Fibroblast of skin of scalp (primary cell): Measurements from ENCODE around the gene GALNT9.
"Not testable (repeated sequence)": the region's sequence is repeated elsewhere in the genome, so short reads cannot be mapped to it uniquely, and the experiment has no call there.

ENCODE experiments used
- DNase-seq: peaks from one replicate; pipeline ENCODE4 v3.0.0-alpha.2; 2013

Gene GALNT9

GRCh38 chr12:132311201-132311915 lies 18.0 kb downstream of the GALNT9 start:
- DNase-seq, result no peak

GRCh38 chr12:132310181-132311040 lies 19.0 kb downstream of the GALNT9 start:
- no peak for DNase-seq

GRCh38 chr12:132309596-132310086 lies 19.7 kb downstream of the GALNT9 start:
- no peak for DNase-seq

GRCh38 chr12:132308853-132309595 lies 20.4 kb downstream of the GALNT9 start:
- no peak for DNase-seq

GRCh38 chr12:132307976-132308852 lies 21.2 kb downstream of the GALNT9 start:
- DNase-seq, result no peak

GRCh38 chr12:132306885-132307191 lies 22.6 kb downstream of the GALNT9 start:
- DNase-seq, result no peak

- DNase-seq, result no peak
These were observed 23.2 kb downstream of the GALNT9 start for GRCh38 chr12:132305991-132306884.

GRCh38 chr12:132305560-132305966 lies 23.8 kb downstream of the GALNT9 start:
- DNase-seq, result no peak

- DNase-seq, result not testable (repeated sequence)
These were observed 24.5 kb downstream of the GALNT9 start for GRCh38 chr12:132304866-132305265.

- not testable (repeated sequence) for DNase-seq
These were observed 25.5 kb downstream of the GALNT9 start for GRCh38 chr12:132303853-132304373.

GRCh38 chr12:132302466-132303358 lies 26.7 kb downstream of the GALNT9 start:
- DNase-seq, result no peak

GRCh38 chr12:132300789-132301722 lies 28.3 kb downstream of the GALNT9 start:
- DNase-seq, result no peak

GRCh38 chr12:132296063-132296462 lies 33.3 kb downstream of the GALNT9 start:
- DNase-seq, result no peak

- not testable (repeated sequence) for DNase-seq
These were observed 33.8 kb downstream of the GALNT9 start for GRCh38 chr12:132295561-132295960.

- DNase-seq, result no peak
These were observed 34.3 kb downstream of the GALNT9 start for GRCh38 chr12:132295101-132295526.

GRCh38 chr12:132294121-132295034 lies 35.0 kb downstream of the GALNT9 start:
- no peak for DNase-seq
